DMS114 treated with DMSO at 0.1 percent for 48 hours (cell line): ENCODE data around the gene SULF2.

Experiments used
- DNase-seq: peaks from one replicate; lab custom pipeline; 2025; ENCODE audit not compliant: unreplicated experiment; lab: John Stamatoyannopoulos, UW

SULF2 gene

DNA sequence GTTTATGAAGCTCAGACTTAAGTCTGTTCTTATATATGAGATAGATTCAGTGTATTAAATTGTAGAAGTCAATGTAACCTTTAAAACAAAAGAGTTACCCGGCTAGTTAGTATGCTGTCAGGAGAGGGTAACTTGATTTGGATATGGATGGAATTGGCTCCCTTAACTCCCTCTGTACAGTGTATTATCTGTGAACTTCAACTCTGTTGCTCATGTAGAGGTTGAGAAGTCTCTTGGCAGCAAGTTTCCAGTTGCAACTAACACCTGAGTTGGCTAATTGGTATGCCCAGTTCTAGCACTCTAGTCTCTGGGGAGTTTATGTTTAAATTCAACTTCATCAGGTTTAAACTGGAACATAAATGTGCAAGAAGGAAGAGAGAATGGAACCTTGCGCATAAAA lies 172.6 kb downstream of the SULF2 start:
- DNase-seq = no peak

DNA sequence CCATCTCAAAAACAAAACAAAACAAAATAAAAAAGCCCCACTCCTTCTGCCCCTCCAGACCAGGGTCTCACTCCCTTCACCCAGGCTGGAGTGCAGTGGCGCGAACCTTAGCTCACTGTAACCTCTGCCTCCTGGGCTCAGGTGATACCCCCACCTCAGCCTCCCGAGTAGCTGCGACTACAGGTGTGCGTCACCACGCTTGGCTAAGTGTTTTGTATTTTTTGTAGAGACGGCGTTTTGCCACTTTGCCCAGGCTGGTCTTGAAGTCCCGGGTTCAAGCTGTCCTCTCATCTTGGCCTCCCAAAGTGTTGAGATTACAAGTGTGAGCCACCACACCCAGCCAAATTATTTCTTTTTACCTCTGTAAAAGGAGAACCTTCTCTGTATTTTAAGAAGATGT lies 173.5 kb downstream of the SULF2 start:
- no peak for DNase-seq

DNA sequence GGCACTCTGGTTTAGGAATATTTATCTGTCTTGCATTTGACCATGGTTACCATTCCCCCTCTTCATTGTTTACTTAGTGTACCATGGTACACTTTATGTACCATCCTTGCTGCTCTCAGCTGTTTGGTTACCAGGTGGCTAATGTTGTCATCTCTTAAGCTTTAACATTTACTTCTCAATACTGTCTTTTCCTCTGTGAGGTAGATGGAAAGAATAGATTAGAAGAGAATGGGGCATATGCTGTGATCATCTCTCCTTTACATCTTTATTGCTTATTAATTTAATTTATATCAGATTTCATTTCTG lies 174.4 kb downstream of the SULF2 start:
- no peak for DNase-seq

DNA sequence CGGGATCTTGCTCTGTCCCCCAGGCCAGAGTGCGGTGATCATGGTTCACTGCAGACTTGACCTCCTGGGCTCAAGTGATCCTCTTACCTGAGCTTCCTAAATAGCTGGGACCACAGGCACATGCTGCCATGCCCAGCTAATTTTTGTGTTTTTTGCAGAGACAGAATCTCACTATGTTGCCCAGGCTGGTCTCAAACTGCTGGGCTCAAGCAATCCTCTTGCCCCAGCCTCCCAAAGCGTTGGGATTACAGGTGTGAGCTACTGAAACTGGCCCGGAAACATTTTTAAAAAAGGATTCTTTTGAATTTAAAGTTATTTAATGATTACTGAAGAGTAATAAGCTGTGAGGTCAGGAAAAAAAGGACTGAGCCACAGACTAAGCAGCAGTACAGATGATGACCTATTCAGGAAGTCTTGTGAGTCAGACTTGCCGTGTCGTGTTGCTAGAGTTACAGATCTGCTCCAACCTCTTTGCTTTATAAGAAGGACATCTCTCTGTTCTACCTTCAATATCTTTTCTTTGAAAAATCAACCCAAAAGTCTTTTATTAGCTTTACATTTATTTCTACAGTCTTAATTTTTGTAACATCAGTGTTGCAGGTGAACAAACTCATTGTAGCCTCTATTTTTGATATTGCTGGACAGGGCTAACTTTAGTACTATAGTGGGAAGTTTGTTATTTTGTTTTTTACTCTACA lies 174.9 kb downstream of the SULF2 start:
- DNase-seq = no peak

DNA sequence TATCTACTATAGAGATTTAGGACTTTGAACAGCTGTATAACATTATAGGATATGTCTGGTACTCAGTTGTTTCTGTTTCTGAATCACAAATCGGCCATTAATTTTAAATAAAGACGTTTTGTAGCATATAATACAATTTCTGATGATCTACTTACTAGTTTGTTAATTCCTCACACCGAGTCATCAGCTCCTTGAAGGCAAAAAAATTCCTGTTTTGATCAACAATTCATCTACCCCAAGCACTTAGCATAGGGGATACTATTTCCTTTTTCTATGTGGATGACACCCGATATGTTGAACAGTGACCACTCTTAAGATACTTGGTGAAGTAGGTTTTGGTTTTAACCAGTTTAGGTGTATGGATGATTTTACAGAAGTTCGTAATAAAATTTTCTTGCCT lies 176.3 kb downstream of the SULF2 start:
- no peak for DNase-seq
